NB4 (cell line): Measurements from ENCODE around the gene STAP1.

Experiments used
- MYC ChIP-seq: IDR thresholded peaks from 2 replicates; pipeline ENCODE4 v1.6.1; 2011; ENCODE audit warnings: low read depth, low read length
- POLR2A ChIP-seq: IDR thresholded peaks from 2 replicates; pipeline ENCODE4 v1.6.1; 2011; ENCODE audit warnings: mild to moderate bottlenecking; ENCODE audit not compliant: insufficient read length; ENCODE audit errors: extremely low read depth
- TF ChIP-seq, protein P1 (sequence below): IDR thresholded peaks from one replicate; pipeline ENCODE4 v1.5.1; 2012; ENCODE audit warnings: low read depth, low read length
- TF ChIP-seq, protein P2 (sequence below): IDR thresholded peaks from 2 replicates; pipeline ENCODE4 v1.6.1; 2011; ENCODE audit warnings: low read depth, low read length

DNA sequence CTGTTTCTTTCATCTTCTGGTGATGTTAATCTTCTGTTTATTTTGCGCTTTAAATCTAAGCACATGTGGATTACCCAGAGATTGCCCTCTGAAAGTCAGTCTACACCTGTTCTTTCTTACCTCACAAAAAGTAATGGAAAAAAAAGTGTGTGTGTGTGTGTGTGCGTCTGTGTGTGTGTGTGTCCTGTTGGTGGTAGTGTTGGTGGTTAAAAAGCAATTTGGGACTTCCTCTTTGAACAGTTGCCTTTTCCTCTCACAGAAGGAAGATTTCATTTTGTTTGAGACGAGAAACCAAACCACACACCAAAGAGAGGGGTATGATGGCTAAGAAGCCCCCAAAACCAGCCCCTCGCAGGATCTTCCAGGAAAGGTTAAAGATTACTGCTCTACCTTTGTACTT lies at the start of gene STAP1:
- TF ChIP-seq, protein P1, sequence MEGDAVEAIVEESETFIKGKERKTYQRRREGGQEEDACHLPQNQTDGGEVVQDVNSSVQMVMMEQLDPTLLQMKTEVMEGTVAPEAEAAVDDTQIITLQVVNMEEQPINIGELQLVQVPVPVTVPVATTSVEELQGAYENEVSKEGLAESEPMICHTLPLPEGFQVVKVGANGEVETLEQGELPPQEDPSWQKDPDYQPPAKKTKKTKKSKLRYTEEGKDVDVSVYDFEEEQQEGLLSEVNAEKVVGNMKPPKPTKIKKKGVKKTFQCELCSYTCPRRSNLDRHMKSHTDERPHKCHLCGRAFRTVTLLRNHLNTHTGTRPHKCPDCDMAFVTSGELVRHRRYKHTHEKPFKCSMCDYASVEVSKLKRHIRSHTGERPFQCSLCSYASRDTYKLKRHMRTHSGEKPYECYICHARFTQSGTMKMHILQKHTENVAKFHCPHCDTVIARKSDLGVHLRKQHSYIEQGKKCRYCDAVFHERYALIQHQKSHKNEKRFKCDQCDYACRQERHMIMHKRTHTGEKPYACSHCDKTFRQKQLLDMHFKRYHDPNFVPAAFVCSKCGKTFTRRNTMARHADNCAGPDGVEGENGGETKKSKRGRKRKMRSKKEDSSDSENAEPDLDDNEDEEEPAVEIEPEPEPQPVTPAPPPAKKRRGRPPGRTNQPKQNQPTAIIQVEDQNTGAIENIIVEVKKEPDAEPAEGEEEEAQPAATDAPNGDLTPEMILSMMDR: no peak
- TF ChIP-seq POLR2A (no peak), MYC (no peak)
- TF ChIP-seq, protein P2, sequence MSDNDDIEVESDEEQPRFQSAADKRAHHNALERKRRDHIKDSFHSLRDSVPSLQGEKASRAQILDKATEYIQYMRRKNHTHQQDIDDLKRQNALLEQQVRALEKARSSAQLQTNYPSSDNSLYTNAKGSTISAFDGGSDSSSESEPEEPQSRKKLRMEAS: peak; percentile 27; the same call in 1 of the 2 replicates
